ENCODE data around the gene GCDH.

DNA sequence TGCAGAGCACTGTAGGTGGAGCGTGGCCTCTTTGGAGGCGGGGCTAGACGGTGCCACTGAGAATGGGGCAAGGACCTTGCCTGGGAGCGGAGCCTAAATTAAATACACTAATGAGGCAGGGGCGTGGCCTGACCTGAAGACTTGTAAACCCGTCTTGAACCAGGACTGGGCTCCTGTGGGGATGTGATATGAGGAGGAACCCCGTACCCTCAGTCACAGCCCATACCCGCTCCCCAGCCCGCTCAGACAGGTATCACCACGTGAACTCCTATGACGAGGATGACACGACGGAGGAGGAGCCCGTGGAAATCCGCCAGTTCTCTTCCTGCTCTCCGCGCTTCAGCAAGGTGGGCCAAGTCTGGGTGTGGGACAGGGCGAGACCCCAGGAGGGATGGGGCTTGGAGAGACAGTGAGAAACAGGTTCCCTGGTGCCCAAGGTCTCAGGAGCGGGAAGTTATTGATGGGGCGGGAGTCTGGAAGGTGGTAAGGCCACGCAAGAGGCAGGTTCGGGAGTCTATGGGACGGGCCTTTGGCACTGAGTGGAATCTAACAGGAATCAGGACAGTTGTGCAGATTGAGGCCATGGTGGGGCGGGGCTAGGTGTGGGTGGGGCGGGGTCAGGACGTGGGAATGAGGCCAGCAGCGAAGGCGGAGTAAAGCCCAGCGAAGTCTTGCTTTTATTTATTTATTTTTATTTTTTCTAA is 24.4 kb upstream of the GCDH start:
- TF ChIP-seq ZFP30 (CRISPR knock-in tag; IDR thresholded peaks at IDR 0.05) (no peak), PPARA (CRISPR knock-in tag; IDR thresholded peaks at IDR 0.05; ENCODE audit: borderline replicate concordance) (no peak), ZFP3 (CRISPR knock-in tag; IDR thresholded peaks at IDR 0.05) (no peak), POU6F1 (CRISPR knock-in tag; IDR thresholded peaks at IDR 0.05; ENCODE audit: borderline replicate concordance, low read depth) (no peak), ZC3H10 (CRISPR knock-in tag; IDR thresholded peaks at IDR 0.05) (no peak), ZNF8 (CRISPR knock-in tag; IDR thresholded peaks at IDR 0.05) (no peak), CSRNP3 (CRISPR knock-in tag; IDR thresholded peaks at IDR 0.05) (no peak), GLIS3 (CRISPR knock-in tag; IDR thresholded peaks at IDR 0.05) (no peak), TCF4 (CRISPR knock-in tag; IDR thresholded peaks at IDR 0.05; ENCODE audit: borderline replicate concordance) (no peak), SNAI2 (CRISPR knock-in tag; IDR thresholded peaks at IDR 0.05) (no peak)
- TF ChIP-seq, protein P1, sequence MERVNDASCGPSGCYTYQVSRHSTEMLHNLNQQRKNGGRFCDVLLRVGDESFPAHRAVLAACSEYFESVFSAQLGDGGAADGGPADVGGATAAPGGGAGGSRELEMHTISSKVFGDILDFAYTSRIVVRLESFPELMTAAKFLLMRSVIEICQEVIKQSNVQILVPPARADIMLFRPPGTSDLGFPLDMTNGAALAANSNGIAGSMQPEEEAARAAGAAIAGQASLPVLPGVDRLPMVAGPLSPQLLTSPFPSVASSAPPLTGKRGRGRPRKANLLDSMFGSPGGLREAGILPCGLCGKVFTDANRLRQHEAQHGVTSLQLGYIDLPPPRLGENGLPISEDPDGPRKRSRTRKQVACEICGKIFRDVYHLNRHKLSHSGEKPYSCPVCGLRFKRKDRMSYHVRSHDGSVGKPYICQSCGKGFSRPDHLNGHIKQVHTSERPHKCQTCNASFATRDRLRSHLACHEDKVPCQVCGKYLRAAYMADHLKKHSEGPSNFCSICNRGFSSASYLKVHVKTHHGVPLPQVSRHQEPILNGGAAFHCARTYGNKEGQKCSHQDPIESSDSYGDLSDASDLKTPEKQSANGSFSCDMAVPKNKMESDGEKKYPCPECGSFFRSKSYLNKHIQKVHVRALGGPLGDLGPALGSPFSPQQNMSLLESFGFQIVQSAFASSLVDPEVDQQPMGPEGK (CRISPR knock-in tag; IDR thresholded peaks at IDR 0.05; ENCODE audit: borderline replicate concordance), result no peak
